HG02970 (cell line): Measurements from ENCODE around the gene BEND5.

Experiments
- ATAC-seq: cut with Tn5 transposase; IDR thresholded peaks from one replicate; pipeline ENCODE4 v1.9.1; 2021; ENCODE audit warnings: mild to moderate bottlenecking, moderate library complexity, moderate number of reproducible peaks; ENCODE audit not compliant: unreplicated experiment, low FRiP score

Gene BEND5

DNA sequence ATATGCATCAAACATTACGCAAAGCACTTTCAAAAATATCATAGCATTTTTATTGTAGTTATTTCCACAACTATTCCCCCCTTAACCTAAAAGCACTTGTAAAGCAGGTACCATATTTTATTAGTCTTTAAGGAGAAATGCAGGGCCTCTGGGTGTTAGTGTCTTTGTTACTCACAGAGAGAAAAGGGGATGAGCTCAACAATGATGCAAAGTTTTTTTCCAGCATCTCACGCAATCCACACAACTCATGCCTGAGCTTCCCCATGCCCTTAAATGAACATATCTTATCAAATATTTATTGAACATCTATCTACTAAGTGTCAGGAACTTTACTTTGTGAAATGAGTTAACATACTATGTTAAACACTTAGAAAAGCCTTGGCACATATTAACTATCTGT is 50.6 kb downstream of the BEND5 start:
- no peak for ATAC-seq

- no peak for ATAC-seq
Observed at GRCh38 chr1:48725341-48726046, 51.2 kb downstream of the BEND5 start.

GRCh38 chr1:48720929-48721328 is 55.8 kb downstream of the BEND5 start:
- no peak for ATAC-seq

GRCh38 chr1:48718705-48719104 is 58.0 kb downstream of the BEND5 start:
- ATAC-seq = no peak

DNA sequence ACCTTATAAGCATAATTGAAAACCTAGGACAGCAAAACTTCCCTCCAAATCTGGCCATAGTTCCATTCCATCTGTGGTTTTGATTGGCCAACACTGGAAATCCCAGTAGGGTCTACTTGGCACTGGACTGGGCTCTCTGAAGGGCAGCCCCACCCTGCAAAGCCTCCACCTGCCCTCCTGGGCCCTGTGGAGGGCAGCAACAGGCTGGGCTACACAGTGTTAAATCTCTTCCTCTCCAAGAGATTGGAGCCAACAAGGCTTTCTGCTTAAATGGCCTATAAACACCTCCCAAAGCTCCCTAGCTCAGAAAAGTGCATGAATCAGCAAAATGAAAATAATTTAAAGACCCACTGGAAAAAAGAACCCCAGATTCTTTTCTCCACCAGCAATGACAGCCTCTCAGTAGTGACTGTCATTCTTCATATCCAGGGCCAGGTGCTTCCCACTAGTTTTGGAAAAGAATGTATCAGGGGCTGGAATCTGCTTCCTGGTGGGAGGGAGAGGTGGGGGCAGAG is 58.5 kb downstream of the BEND5 start:
- ATAC-seq = no peak

DNA sequence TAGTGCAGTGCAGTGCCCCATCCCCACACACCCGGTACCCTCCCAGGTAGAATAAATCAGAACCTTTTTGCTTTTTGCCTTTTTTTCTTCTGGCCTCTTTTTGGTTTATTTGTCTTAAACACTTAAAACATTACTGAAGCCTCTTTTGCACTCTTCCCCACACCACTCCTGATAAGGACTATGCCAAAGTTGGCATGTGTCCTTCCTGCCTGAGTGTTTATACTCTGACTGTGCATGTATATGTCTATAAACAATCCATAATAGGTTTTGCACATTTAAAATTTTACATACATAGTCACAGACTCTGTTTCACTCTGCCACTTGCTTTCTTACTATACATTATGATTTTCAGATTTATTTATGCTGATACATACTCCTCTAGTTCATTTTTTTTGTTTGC is 59.6 kb downstream of the BEND5 start:
- no peak for ATAC-seq

DNA sequence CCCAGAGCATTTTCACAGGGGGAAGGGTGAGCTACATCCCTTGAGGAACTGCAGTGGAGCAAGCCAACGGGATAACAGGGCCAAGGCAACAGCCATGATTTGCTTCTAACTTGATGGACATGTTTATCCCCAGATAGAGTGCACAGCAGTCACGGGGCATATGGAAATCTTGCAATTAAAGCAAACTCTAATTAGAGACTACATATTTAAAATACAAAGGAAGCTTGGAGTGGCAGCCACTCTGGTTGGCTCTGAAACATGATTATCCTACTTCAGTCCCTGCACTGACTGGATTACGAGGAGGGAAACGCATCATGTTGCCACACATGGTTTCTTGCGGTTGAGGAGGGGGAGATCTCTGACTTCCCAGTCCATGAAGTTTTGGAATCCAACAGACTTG is 60.8 kb downstream of the BEND5 start:
- ATAC-seq = no peak

- no peak for ATAC-seq
Observed at GRCh38 chr1:48710915-48711314, 65.8 kb downstream of the BEND5 start.

GRCh38 chr1:48710318-48710717 is 66.4 kb downstream of the BEND5 start:
- no peak for ATAC-seq

DNA sequence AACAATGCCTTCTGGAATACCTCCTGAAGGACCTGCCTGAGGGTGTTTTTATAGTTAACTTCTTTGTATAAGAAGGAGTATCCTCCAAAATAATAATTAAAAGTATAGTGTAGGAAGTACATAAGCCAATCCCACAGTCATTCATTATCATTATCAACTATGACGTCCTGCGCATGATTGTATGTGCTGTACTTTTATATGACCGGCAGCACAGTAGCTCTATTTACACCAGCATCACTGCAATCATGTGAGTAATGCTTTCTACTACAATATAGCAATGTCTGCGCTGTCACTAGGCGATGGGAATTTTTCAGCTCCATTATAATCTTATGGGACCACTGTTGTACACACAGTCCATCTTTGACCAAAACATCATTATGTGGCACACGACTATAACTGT is 72.0 kb downstream of the BEND5 start:
- no peak for ATAC-seq

DNA sequence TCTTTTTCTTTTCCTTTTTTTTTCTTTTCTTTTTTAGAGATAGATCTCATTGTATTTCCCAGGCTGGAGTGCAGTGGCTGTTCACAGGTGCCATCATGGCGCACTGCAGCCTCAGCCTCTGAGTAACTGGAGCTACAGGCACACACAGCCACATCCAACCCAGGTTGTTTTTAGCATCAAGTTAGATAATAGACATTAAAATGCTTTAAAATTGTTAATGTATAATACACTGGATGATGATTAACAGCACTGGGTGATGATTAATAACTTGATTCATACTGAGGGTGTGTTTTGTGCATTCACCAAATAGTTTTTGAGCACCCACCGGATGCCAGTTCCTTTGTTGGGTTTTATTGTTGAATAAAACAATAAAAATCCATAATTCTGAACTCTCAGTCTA is 75.2 kb downstream of the BEND5 start:
- no peak for ATAC-seq

DNA sequence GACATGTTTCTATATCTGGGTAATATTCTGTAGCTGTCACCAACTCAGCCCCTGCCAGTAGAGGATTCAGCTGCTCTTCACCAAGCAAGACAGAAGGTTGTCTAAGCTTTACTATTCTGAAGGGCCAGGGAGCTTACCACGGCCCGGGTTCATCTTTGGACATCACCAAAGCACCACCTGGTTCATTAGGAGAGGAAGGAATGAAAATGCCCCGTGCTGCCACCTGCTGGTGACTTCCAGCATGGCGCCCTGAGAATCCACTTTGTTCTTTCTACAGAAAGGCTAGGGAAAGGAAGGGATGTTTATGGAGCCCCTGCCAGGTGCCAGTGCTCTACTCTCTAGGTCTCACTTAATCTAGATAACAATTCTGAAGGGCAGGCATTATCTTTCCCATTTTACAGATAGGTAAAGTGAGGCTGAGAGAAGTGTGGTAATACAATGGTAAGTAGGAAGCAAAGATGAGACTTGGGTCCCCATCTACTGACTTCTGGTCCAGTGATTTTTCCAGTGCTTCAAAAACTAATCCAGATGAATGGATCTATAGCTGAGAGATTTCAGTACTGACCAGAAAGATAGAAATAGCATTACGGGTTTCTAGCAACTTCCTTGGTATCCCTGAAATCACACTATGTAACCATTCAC is 79.5 kb downstream of the BEND5 start:
- ATAC-seq = peak; percentile 57

DNA sequence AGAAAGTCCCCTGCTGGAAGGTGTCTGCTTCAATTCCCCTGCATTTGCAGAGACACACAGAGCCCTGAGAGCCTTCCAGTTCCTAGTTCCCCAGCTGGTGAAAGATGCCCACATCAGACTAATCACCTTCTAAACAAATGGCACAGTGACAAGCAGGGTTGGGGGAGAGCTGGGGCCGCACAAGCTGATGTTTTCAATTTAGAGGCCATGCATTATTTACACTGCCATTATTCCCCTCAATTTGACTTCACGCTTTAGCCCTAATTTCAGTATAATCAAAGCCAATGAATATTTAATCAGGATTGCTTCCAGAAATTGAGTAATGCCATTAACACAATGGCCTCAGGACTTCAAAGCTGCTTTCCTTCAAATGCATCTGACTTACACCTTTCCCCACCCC is 81.5 kb downstream of the BEND5 start:
- no peak for ATAC-seq

DNA sequence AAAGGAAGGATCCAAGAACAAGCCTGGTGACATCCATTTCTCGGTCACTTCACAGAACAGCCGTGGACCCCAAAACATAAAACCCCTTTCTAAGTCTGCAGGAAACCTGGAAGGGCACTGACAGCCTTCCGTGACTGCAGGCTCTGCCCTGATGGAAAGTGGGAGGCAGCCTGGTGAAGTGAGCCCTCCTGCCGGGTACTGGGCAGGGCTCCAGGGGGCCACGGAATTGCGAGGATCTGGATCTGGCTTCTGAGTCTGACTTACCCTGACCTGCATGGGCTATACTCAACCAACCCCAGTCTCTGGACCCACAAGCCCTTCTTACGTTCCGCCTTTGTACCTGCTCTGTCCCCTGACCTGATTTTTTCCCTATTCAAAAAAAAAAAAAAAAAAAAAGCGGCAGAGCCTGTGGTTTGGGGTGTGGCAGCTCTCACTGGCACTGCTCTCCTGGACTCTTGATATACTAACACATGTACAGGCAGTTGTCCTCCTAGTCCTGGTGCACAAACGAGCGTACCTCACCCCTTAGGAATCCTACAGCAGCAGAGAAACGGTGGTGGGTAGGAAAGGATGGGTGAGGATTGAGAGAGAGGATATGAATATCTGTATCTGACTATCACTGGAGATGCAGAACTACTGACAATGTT is 82.9 kb downstream of the BEND5 start:
- no peak for ATAC-seq

- no peak for ATAC-seq
Observed at GRCh38 chr1:48693180-48693579, 83.5 kb downstream of the BEND5 start.

- no peak for ATAC-seq
Observed at GRCh38 chr1:48692235-48692634, 84.5 kb downstream of the BEND5 start.

- ATAC-seq = no peak
Observed at GRCh38 chr1:48691429-48692001, 85.2 kb downstream of the BEND5 start.

GRCh38 chr1:48688102-48688760 is 88.5 kb downstream of the BEND5 start:
- ATAC-seq = no peak

DNA sequence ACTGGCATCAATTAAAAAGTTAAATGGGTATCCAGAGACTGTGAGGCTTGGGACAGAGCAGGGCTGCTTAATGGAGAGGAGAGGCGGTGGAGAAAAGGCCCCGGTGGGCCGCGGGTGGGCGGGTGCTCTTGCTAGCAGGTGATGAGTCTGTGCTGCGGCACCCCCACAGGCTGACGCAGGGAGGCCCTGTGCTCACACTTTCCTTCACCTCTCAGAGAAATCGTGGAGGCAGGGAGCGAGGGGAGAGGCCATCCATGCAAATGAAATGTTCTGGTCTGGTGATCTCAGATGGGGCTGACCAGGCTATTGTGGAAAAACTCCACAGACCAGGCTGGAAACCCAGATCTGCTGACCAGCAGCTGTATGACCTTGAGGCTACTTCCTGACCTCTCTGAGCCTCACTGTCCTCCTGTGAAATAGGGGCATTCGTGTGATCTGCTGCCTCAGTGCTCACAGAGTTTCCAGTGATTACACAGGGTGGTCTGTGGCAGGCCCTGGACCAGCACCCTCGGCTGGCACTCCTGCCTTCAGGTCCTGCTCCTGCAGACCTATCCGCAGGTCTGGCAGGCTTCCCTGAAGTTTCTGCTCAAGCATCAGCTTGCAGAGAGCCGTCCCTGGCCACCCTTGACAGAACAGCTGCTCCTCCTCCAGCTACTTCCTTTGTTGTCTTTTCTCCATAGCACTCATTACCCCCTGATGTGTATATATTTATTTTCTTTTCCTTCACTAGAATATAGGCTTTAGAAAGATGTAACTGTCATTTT is 89.2 kb downstream of the BEND5 start:
- no peak for ATAC-seq

DNA sequence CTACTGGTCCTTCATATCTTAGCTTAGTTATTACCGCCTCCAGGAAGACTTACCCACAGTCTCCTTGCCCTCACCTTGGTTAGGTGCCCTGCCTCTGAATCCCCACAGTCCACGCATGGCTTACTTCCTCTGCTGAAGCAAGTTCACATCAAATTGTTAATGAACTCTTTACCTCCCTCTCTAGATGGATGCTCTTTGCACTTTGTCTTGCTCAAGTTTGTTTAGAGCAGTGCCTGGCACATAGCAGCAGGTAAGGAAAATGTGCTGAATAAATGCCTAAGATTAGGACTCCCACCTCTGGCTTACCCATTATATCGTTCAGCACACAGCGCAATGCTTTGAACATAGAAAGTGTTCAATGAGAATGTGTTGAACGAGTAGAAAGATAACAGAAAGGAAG is 90.5 kb downstream of the BEND5 start:
- no peak for ATAC-seq
